H9 (cell line): ENCODE measurements around the gene MYOCOS. TPM values are rescaled to one million over a fixed set of nuclear protein-coding genes. Genes with fewer than 3 reads are reported as not detected.

ENCODE experiments used
- DNase-seq: peaks from one replicate; pipeline ENCODE4 v3.0.0-alpha.2; 2017
- H2AFZ ChIP-seq: one replicate; pipeline ENCODE4 v1.6.1; 2013; ENCODE audit warnings: mild to moderate bottlenecking, low read length, control low read depth, moderate library complexity
- H2AK5ac ChIP-seq: 2 replicates; pipeline ENCODE4 v1.6.1; 2013; ENCODE audit warnings: low read length, control low read depth, mixed read lengths; ENCODE audit not compliant: insufficient read length
- H2BK120ac ChIP-seq: one replicate; pipeline ENCODE4 v1.6.1; 2013; ENCODE audit warnings: low read depth, mild to moderate bottlenecking, low read length, control low read depth, inconsistent platforms; ENCODE audit not compliant: poor library complexity, severe bottlenecking
- H2BK12ac ChIP-seq: 2 replicates; pipeline ENCODE4 v1.6.1; 2013; ENCODE audit warnings: low read length, control low read depth, mixed read lengths, low read depth; ENCODE audit not compliant: insufficient read length
- H2BK15ac ChIP-seq: 2 replicates; pipeline ENCODE4 v1.6.1; 2013; ENCODE audit warnings: low read depth, low read length, control low read depth
- H2BK20ac ChIP-seq: one replicate; pipeline ENCODE4 v1.6.1; 2013; ENCODE audit warnings: low read depth, mild to moderate bottlenecking, low read length, control low read depth, inconsistent platforms; ENCODE audit not compliant: poor library complexity, severe bottlenecking
- H2BK5ac ChIP-seq: 2 replicates; pipeline ENCODE4 v1.6.1; 2013; ENCODE audit warnings: low read length, control low read depth, mixed read lengths; ENCODE audit not compliant: insufficient read length
- H3K14ac ChIP-seq: 2 replicates; pipeline ENCODE4 v1.6.1; 2013; ENCODE audit warnings: low read length, control low read depth; ENCODE audit not compliant: insufficient read depth
- H3K18ac ChIP-seq: 2 replicates; pipeline ENCODE4 v1.6.1; 2013; ENCODE audit warnings: low read depth, mild to moderate bottlenecking, mixed read lengths, low read length, control low read depth; ENCODE audit not compliant: insufficient read length
- H3K23ac ChIP-seq: 2 replicates; pipeline ENCODE4 v1.6.1; 2013; ENCODE audit warnings: low read length, control low read depth, mixed read lengths, low read depth; ENCODE audit not compliant: insufficient read length
- H3K23me2 ChIP-seq: 2 replicates; pipeline ENCODE4 v1.6.1; 2013; ENCODE audit warnings: low read depth, mild to moderate bottlenecking, mixed read lengths, low read length, control low read depth; ENCODE audit not compliant: insufficient read length, poor library complexity, severe bottlenecking
- H3K27ac ChIP-seq: 2 replicates; pipeline ENCODE4 v1.5.1; 2013; ENCODE audit warnings: low read length, control low read depth, mixed read lengths, low read depth; ENCODE audit not compliant: insufficient read length
- H3K27me3 ChIP-seq: 2 replicates; pipeline ENCODE4 v1.6.1; 2013; ENCODE audit warnings: low read length, control low read depth, inconsistent platforms; ENCODE audit not compliant: insufficient read depth
- H3K4ac ChIP-seq: 2 replicates; pipeline ENCODE4 v1.6.1; 2013; ENCODE audit warnings: low read depth, mild to moderate bottlenecking, control low read depth, inconsistent platforms, low read length, moderate library complexity
- H3K4me1 ChIP-seq: 2 replicates; pipeline ENCODE4 v1.6.1; 2013; ENCODE audit warnings: low read length, control low read depth, inconsistent platforms; ENCODE audit not compliant: insufficient read depth
- H3K4me2 ChIP-seq: 2 replicates; pipeline ENCODE4 v1.6.1; 2013; ENCODE audit warnings: low read length, control low read depth, mixed read lengths; ENCODE audit not compliant: insufficient read length, insufficient read depth
- H3K56ac ChIP-seq: 2 replicates; pipeline ENCODE4 v1.6.1; 2013; ENCODE audit warnings: low read depth, mild to moderate bottlenecking, mixed read lengths, low read length, control low read depth; ENCODE audit not compliant: insufficient read length
- H3K79me1 ChIP-seq: 2 replicates; pipeline ENCODE4 v1.6.1; 2013; ENCODE audit warnings: low read depth, mild to moderate bottlenecking, moderate library complexity, low read length, control low read depth, inconsistent platforms; ENCODE audit not compliant: insufficient read depth, poor library complexity, severe bottlenecking
- H3K79me2 ChIP-seq: 2 replicates; pipeline ENCODE4 v1.6.1; 2013; ENCODE audit warnings: low read length, control low read depth, inconsistent platforms; ENCODE audit not compliant: insufficient read depth
- H3K9ac ChIP-seq: 2 replicates; pipeline ENCODE4 v1.6.1; 2013; ENCODE audit warnings: low read length, control low read depth, mixed read lengths; ENCODE audit not compliant: insufficient read length; ENCODE audit errors: extremely low read depth
- H3K9me3 ChIP-seq: one replicate; pipeline ENCODE4 v1.6.1; 2013; ENCODE audit warnings: low read depth, low read length, inconsistent platforms; ENCODE audit not compliant: control insufficient read depth
- H3T11ph ChIP-seq: one replicate; pipeline ENCODE4 v1.6.1; 2013; ENCODE audit warnings: mild to moderate bottlenecking, low read length, control low read depth, inconsistent platforms
- H4K20me1 ChIP-seq: one replicate; pipeline ENCODE4 v1.6.1; 2013; ENCODE audit not compliant: control insufficient read depth, insufficient read length, insufficient read depth
- H4K5ac ChIP-seq: 2 replicates; pipeline ENCODE4 v1.6.1; 2013; ENCODE audit warnings: low read depth, mild to moderate bottlenecking, mixed read lengths, low read length, control low read depth; ENCODE audit not compliant: insufficient read length
- H4K8ac ChIP-seq: replicated peaks from 2 replicates; pipeline ENCODE4 v1.6.1; 2013; ENCODE audit warnings: low read length, control low read depth, mixed read lengths, low read depth; ENCODE audit not compliant: insufficient read length
- H4K91ac ChIP-seq: 2 replicates; pipeline ENCODE4 v1.6.1; 2013; ENCODE audit warnings: low read depth, mild to moderate bottlenecking, moderate library complexity, mixed read lengths, low read length, control low read depth; ENCODE audit not compliant: insufficient read length
- H3K27ac Mint-ChIP-seq, 3 experiments: 2 replicates in 2 of 3; 3 replicates in 1 of 3; pipeline ENCODE4 v1.8.0; 2020 to 2021; ENCODE audit warnings: mixed read lengths in 3 of 3, mild to moderate bottlenecking in 1 of 3, moderate library complexity in 1 of 3
- H3K27me3 Mint-ChIP-seq: 2 replicates; pipeline ENCODE4 v1.8.0; 2021; ENCODE audit warnings: low read depth, mild to moderate bottlenecking, moderate library complexity, mixed read lengths
- H3K36me3 Mint-ChIP-seq, 3 experiments: 2 replicates in 2 of 3; 3 replicates in 1 of 3; pipeline ENCODE4 v1.8.0; 2020 to 2021; ENCODE audit warnings: low read depth in 3 of 3, mixed read lengths in 3 of 3; ENCODE audit not compliant: insufficient read depth in 1 of 3
- H3K4me1 Mint-ChIP-seq, 2 experiments: 2 replicates each; pipeline ENCODE4 v1.8.0; 2020; ENCODE audit warnings: mixed read lengths in 2 of 2
- H3K4me3 Mint-ChIP-seq, 2 experiments: 2 replicates in 1 of 2; 3 replicates in 1 of 2; pipeline ENCODE4 v1.8.0; 2020 to 2021; ENCODE audit warnings: mild to moderate bottlenecking in 2 of 2, mixed read lengths in 2 of 2, moderate library complexity in 1 of 2
- H3K9me3 Mint-ChIP-seq, 2 experiments: 2 replicates in 1 of 2; 3 replicates in 1 of 2; pipeline ENCODE4 v1.8.0; 2020; ENCODE audit warnings: mild to moderate bottlenecking in 2 of 2, mixed read lengths in 2 of 2, moderate library complexity in 1 of 2
- CTCF ChIP-seq: fragments of 200-600 bp; sonication (generic); conservative IDR thresholded peaks from 3 replicates; pipeline ENCODE4 v1.8.0; 2021; ENCODE audit warnings: antibody characterized with exemption, mild to moderate bottlenecking
- WGBS: extraction: QIAGEN DNeasy Blood & Tissue Kit; methylation state at CpG from one replicate; pipeline ENCODE4 v1.1.7; 2013; ENCODE audit warnings: missing lambda C conversion rate, low lambda C conversion rate, mixed read lengths; ENCODE audit not compliant: insufficient read length; ENCODE audit errors: extremely low coverage; 5-methylcytosine and 5-hydroxymethylcytosine counted together
- total RNA-seq: library from RNA; stranded (reverse); gene quantifications from 2 replicates; pipeline ENCODE4 v1.2.1, GENCODE V29; 2021

MYOCOS gene
- total RNA-seq, 1 experiment from 2014 or later = 0.13 TPM

- Histone ChIP-seq H4K91ac (no peak overlapping the region), H3K23ac (no peak overlapping the region), H2BK120ac (no peak overlapping the region), H3K27me3 (no peaks in the 10 kb centered on the region), H2BK15ac (no peak overlapping the region), H3K9me3 (no peaks in the 10 kb centered on the region), H2BK12ac (no peak overlapping the region), H3K56ac (no peak overlapping the region), H3K79me2 (no peaks in the 10 kb centered on the region), H2AFZ (no peak overlapping the region), H4K20me1 (no peaks in the 10 kb centered on the region), H2AK5ac (no peak overlapping the region), H3K18ac (no peak overlapping the region), H3K4ac (no peak overlapping the region), H3K23me2 (no peaks in the 10 kb centered on the region), H2BK5ac (no peak overlapping the region), H4K5ac (no peak overlapping the region), H3K79me1 (no peaks in the 10 kb centered on the region), H3K14ac (no peak overlapping the region), H3K4me1 (no peaks in the 10 kb centered on the region), H4K8ac (no peak overlapping the region), H3K4me2 (no peak overlapping the region), H2BK20ac (no peak overlapping the region), H3T11ph (no peak overlapping the region), H3K9ac (no peak overlapping the region), H3K27ac (no peak overlapping the region)
- no CpG with 5 or more reads among the region's 1 CpG for WGBS
- Mint-ChIP-seq H3K27ac (no peak overlapping the region), H3K9me3 (no peaks in the 10 kb centered on the region), H3K36me3 (peaks cover 17 to 33% (median 19%) of the 10 kb centered on the region in 3 experiments), H3K4me3 (no peak overlapping the region), H3K27me3 (no peaks in the 10 kb centered on the region), H3K4me1 (peaks cover 0 to 1% of the 10 kb centered on the region in 2 experiments; a peak in 1 of 4 replicates)
- TF ChIP-seq CTCF = no peak
- DNase-seq = no peak
These were observed 25.9 kb upstream of the MYOCOS start for GRCh38 chr1:171596119-171596518.
